HCT116 (cell line): ENCODE data around the gene CHN1.

ENCODE experiments used
- CEBPB ChIP-seq: IDR thresholded peaks from 2 replicates; pipeline ENCODE4 v1.6.1; 2012; ENCODE audit warnings: low read depth
- CTCF ChIP-seq, 3 experiments: fragments of 200-600 bp in 1 of 3; sonication (generic) in 1 of 3; IDR thresholded peaks in 2 of 3; conservative IDR thresholded peaks in 1 of 3; 2 replicates each; pipeline ENCODE4 v1.5.1; 2012 to 2017; ENCODE audit warnings: low read depth in 2 of 3, low read length in 2 of 3, antibody characterized with exemption in 1 of 3, borderline replicate concordance in 1 of 3, control low read depth in 1 of 3, mild to moderate bottlenecking in 1 of 3, mixed read lengths in 1 of 3, mixed run types in 1 of 3, moderate library complexity in 1 of 3; ENCODE audit not compliant: insufficient read depth in 1 of 3
- SIN3A ChIP-seq: IDR thresholded peaks from 2 replicates; pipeline ENCODE4 v1.6.1; 2012; ENCODE audit warnings: low read depth
- ZNF274 ChIP-seq: fragments of 200-500 bp; sonication (Bioruptor generic); IDR thresholded peaks from 2 replicates; pipeline ENCODE4 v1.6.1; 2014; ENCODE audit warnings: mild to moderate bottlenecking, low read depth, low read length, inconsistent platforms

- TF ChIP-seq CTCF (IDR thresholded peaks at IDR 0.05 in 2 of 3, conservative IDR thresholded peaks at IDR 0.05 in 1 of 3; ENCODE audit: borderline replicate concordance in 1 of 3, insufficient read depth in 1 of 3, low read depth in 2 of 3, low read length in 2 of 3) = no peak
- no peak for TF ChIP-seq ZNF274
- TF ChIP-seq CEBPB = no peak
- TF ChIP-seq SIN3A = no peak
These were observed 163.8 kb downstream of the CHN1 start for GRCh38 chr2:174841350-174841749.
